ENCODE results near the gene DVL3. TPM values are rescaled to one million over a fixed set of nuclear protein-coding genes. Genes with fewer than 3 reads are reported as not detected.
A peak's percentile ranks its signal among the peaks of the same experiment; 100 is the strongest.

DVL3 gene
- total and polyA plus RNA-seq, 10 of the 15 experiments (the other 5 are each of a cell fraction or from before 2014, with no cell fraction given): 2.2 to 39.7 (median 14.5) TPM

GRCh38 chr3:184160456-184160855 lies 5.3 kb downstream of the DVL3 start:
- peaks cover 9% of the 10 kb centered on the region for H3K4me1 ChIP-seq (ENCODE audit: control insufficient read depth, insufficient read depth, low read length)
- H3K4me2 ChIP-seq (ENCODE audit: control insufficient read depth, insufficient read depth): peak overlapping the region; percentile 1; the same call in 1 of the 2 replicates
- no peak overlapping the region for H3K4me3 ChIP-seq
- no peak for DNase-seq (ENCODE audit: low read depth, low spot score)
- intact Hi-C loops (cut with micrococcal nuclease; ENCODE audit: unreplicated experiment): no loop called here
- H3K9ac ChIP-seq (ENCODE audit: control insufficient read depth, insufficient read depth, low read length): no peak overlapping the region
- RAD21 ChIA-PET (ENCODE audit: unreplicated experiment): no interaction called here
- SMC1A ChIA-PET (ENCODE audit: uncharacterized antibody, unreplicated experiment): interaction anchor here (1.4 to 2.4 kb wide), 3 partner anchors 12 to 265 kb away, joined by 3 to 5 read pairs (median 4); no protein-coding TSS in a partner anchor
- H3K27me3 ChIP-seq (replicated peaks in 1 of 2; ENCODE audit: control insufficient read depth in 2 of 2, insufficient read depth in 2 of 2, low read length in 1 of 2): no peaks in the 10 kb centered on the region
- peak; percentile 59 for ATAC-seq
- CTCF ChIA-PET: interaction anchor here (0.8 to 1.4 kb wide), 2 partner anchors 29 to 33 kb away, joined by 3 read pairs; no protein-coding TSS in a partner anchor
- no peaks in the 10 kb centered on the region for H3K9me3 ChIP-seq (replicated peaks; ENCODE audit: control insufficient read depth, insufficient read depth, low read length)
- peaks cover 2 to 5% of the 10 kb centered on the region in 2 experiments; a peak in 2 of 4 replicates for H3K36me3 ChIP-seq (ENCODE audit: control insufficient read depth in 2 of 2, insufficient read depth in 2 of 2, low read length in 1 of 2)
- no TSS peak for BruUV-seq (replicated peaks)
- no peak for FAIRE-seq
- POLR2A ChIA-PET: interaction anchor here (1.7 to 1.8 kb wide), 2 partner anchors 9 to 13 kb away, joined by 5 to 16 read pairs; no protein-coding TSS in a partner anchor
- in situ Hi-C loops (cut with MboI): no loop called here
- no peak overlapping the region for H2AFZ ChIP-seq (ENCODE audit: control insufficient read depth, low read depth, low read length)
- H4K20me1 ChIP-seq (ENCODE audit: control insufficient read depth, insufficient read depth): no peaks in the 10 kb centered on the region
- 0% methylated on average over 2 of the region's 2 CpGs for WGBS (ENCODE audit: insufficient coverage, insufficient replicate concordance, low lambda C conversion rate, missing lambda C conversion rate)
- peaks cover 42% of the 10 kb centered on the region for H3K79me2 ChIP-seq (ENCODE audit: control insufficient read depth, insufficient read depth, low read length)
- peak overlapping the region; percentile 20; the same call in 1 of the 2 replicates for H3K27ac ChIP-seq (ENCODE audit: control insufficient read depth, insufficient read depth)
- TF ChIP-seq SPI1 (IDR thresholded peaks at IDR 0.05; ENCODE audit: borderline replicate concordance, insufficient read depth, low read depth, low read length) (peak; percentile 30; the same call in 1 of the 2 replicates), STAT1 (conservative IDR thresholded peaks at IDR 0.05) (no peak), TARDBP (IDR thresholded peaks at IDR 0.05; ENCODE audit: borderline replicate concordance) (no peak), JUNB (IDR thresholded peaks at IDR 0.05) (peak; percentile 41), SIX5 (IDR thresholded peaks at IDR 0.05; ENCODE audit: low read depth, low read length, severe bottlenecking) (no peak), EED (IDR thresholded peaks at IDR 0.05; ENCODE audit: low read depth) (peak; percentile 53; the same call in 1 of the 2 replicates), NFYA (IDR thresholded peaks at IDR 0.05; ENCODE audit: borderline replicate concordance, low read depth, low read length) (no peak), GABPA (IDR thresholded peaks at IDR 0.05; ENCODE audit: low read depth) (no peak), ATF3 (IDR thresholded peaks at IDR 0.05; ENCODE audit: borderline replicate concordance, extremely low read depth, low read depth, low read length) (no peak), SMAD5 (IDR thresholded peaks at IDR 0.05; ENCODE audit: low read depth) (no peak), BHLHE40 (IDR thresholded peaks at IDR 0.05; ENCODE audit: borderline replicate concordance in 1 of 2, low read depth in 2 of 2, low read length in 1 of 2) (peak in 1 of 2 experiments; percentile 30; a peak in 1 of 4 replicates), TCF12 (IDR thresholded peaks at IDR 0.05; ENCODE audit: low read depth, low read length) (no peak), IRF5 (IDR thresholded peaks at IDR 0.05; ENCODE audit: borderline replicate concordance) (no peak), TAF1 (IDR thresholded peaks at IDR 0.05; ENCODE audit: borderline replicate concordance, low read depth, low read length) (no peak), TCF7 (IDR thresholded peaks at IDR 0.05; ENCODE audit: borderline replicate concordance) (no peak), IKZF1 (conservative IDR thresholded peaks at IDR 0.05) (0 out of 2 replicates have a peak, but pooled peaks have one; percentile 23), POU2F2 (IDR thresholded peaks at IDR 0.05; ENCODE audit: borderline replicate concordance, low read depth, low read length) (no peak), CEBPZ (IDR thresholded peaks at IDR 0.05; ENCODE audit: low read depth, low read length) (no peak), MEF2B (IDR thresholded peaks at IDR 0.05; ENCODE audit: partially characterized antibody, poor library complexity, severe bottlenecking) (no peak)
